Osteocyte (in vitro differentiated cells): ENCODE data around the gene LARP4B. TPM values are rescaled to one million over a fixed set of nuclear protein-coding genes. Genes with fewer than 3 reads are reported as not detected.

Source experiments
- DNase-seq: peaks from one replicate; pipeline ENCODE4 v3.0.0; 2021; ENCODE audit warnings: mixed read lengths; ENCODE audit not compliant: unreplicated experiment; ENCODE audit errors: extremely low spot score
- H3K27ac Mint-ChIP-seq: one replicate; pipeline ENCODE4 v1.8.0; 2021; ENCODE audit warnings: mild to moderate bottlenecking, mixed read lengths; ENCODE audit not compliant: unreplicated experiment
- H3K27me3 Mint-ChIP-seq: one replicate; pipeline ENCODE4 v1.8.0; 2021; ENCODE audit warnings: mixed read lengths; ENCODE audit not compliant: unreplicated experiment
- H3K36me3 Mint-ChIP-seq: one replicate; pipeline ENCODE4 v1.8.0; 2021; ENCODE audit warnings: mixed read lengths; ENCODE audit not compliant: unreplicated experiment
- H3K4me1 Mint-ChIP-seq: one replicate; pipeline ENCODE4 v1.8.0; 2021; ENCODE audit warnings: mixed read lengths; ENCODE audit not compliant: unreplicated experiment
- H3K4me3 Mint-ChIP-seq: one replicate; pipeline ENCODE4 v1.8.0; 2021; ENCODE audit warnings: mild to moderate bottlenecking, moderate library complexity, mixed read lengths; ENCODE audit not compliant: unreplicated experiment
- H3K9me3 Mint-ChIP-seq: one replicate; pipeline ENCODE4 v1.8.0; 2021; ENCODE audit warnings: mixed read lengths; ENCODE audit not compliant: unreplicated experiment
- CTCF ChIP-seq: fragments of 200-600 bp; sonication (generic); IDR thresholded peaks from 2 replicates; pipeline ENCODE4 v1.5.0; 2021; ENCODE audit warnings: antibody characterized with exemption, mild to moderate bottlenecking, moderate library complexity
- total RNA-seq: library from RNA; stranded (reverse); gene quantifications from 2 replicates; pipeline ENCODE4 v1.2.1, GENCODE V29; 2021

The LARP4B gene
- total RNA-seq, 1 donor from 2014 or later, result 79.6 TPM

- no peak for TF ChIP-seq CTCF
- DNase-seq, result no peak
- Mint-ChIP-seq H3K4me1 (peaks cover 6% of the 10 kb centered on the region), H3K9me3 (no peaks in the 10 kb centered on the region), H3K36me3 (no peaks in the 10 kb centered on the region), H3K27ac (no peak overlapping the region), H3K4me3 (no peak overlapping the region), H3K27me3 (no peaks in the 10 kb centered on the region)
These were observed 154.7 kb downstream of the LARP4B start for GRCh38 chr10:776772-777171.

DNA sequence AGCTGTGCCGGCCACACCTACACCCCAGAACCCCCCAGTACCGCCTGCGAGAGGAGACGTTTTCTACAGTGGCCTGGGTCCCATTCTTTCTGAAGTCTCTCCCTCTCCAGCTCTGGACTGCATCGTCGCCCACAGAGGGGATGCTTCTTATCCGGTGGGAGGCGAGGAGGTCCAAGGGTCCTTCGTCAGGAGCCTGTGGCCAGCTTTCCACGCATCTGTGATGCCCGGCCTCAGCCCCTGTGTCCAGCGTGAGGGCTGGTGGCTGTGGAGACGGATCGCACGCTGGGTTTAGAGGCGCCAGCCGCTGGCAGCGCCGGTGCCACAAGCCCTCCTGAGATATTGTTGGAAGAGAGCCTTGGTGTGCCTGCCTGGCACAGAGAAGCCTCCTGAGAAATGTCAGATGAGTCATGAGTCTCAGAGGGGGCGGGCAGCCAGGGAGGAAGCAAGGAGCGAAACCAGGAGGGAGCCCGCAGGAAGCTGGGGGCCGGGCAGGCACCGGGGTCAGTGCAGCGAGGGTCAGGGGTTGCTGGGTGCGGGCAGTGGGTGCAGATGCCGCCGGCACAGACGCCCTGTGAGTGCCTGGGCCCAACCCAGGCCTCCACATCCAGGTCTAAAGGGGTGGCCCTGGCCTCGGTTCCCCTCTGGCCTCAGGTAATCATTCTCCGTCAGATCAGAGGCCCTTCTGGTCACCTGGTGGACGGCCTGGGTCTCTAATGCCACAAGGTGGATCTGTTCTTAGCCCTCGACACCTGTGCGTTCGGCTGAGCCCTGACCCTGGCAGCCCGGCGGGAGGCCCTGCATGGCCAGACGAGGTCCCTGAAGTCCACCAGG is 156.0 kb downstream of the LARP4B start:
- DNase-seq, result no peak

GRCh38 chr10:774661-775244 is 156.8 kb downstream of the LARP4B start:
- TF ChIP-seq CTCF, result no peak
- Mint-ChIP-seq H3K4me3 (no peak overlapping the region), H3K27ac (no peak overlapping the region), H3K36me3 (no peaks in the 10 kb centered on the region), H3K4me1 (peaks cover 6% of the 10 kb centered on the region), H3K9me3 (no peaks in the 10 kb centered on the region), H3K27me3 (no peaks in the 10 kb centered on the region)
- no peak for DNase-seq

More for the DNA sequence above, 156.0 kb downstream of the LARP4B start:
- Mint-ChIP-seq H3K27me3 (no peaks in the 10 kb centered on the region), H3K36me3 (no peaks in the 10 kb centered on the region), H3K9me3 (no peaks in the 10 kb centered on the region), H3K27ac (no peak overlapping the region), H3K4me3 (no peak overlapping the region), H3K4me1 (peaks cover 6% of the 10 kb centered on the region)
- TF ChIP-seq CTCF, result no peak

DNA sequence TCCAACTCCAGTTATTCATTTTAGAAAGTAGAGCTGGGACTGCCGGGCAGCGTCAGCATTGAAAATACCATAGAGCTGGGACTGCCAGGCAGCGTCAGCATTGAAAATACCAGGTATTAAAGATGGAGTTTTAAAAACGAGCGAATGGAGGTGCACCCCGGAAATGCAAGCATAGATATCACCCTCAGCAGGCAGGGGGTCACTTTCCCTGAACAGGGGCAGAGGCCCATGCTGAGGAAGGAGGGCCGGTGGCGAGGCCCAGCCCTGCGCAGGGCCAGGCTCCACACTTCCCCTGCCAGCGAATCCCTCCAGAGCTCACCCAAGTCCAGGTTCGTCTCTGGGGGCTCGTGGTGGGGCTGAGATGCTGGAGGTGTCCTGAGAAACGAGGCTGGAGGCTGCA is 157.3 kb downstream of the LARP4B start:
- H3K4me3 Mint-ChIP-seq, result no peak overlapping the region
- TF ChIP-seq CTCF, result no peak
- no peaks in the 10 kb centered on the region for H3K36me3 Mint-ChIP-seq
- no peak for DNase-seq
- H3K27me3 Mint-ChIP-seq, result no peaks in the 10 kb centered on the region
- H3K27ac Mint-ChIP-seq, result no peak overlapping the region
- no peaks in the 10 kb centered on the region for H3K9me3 Mint-ChIP-seq
- H3K4me1 Mint-ChIP-seq, result peaks cover 6% of the 10 kb centered on the region

- no peak for DNase-seq
- Mint-ChIP-seq H3K9me3 (no peaks in the 10 kb centered on the region), H3K27ac (no peak overlapping the region), H3K4me3 (no peak overlapping the region), H3K27me3 (no peaks in the 10 kb centered on the region), H3K36me3 (no peaks in the 10 kb centered on the region), H3K4me1 (peaks cover 6% of the 10 kb centered on the region)
- TF ChIP-seq CTCF, result no peak
These were observed 157.8 kb downstream of the LARP4B start for GRCh38 chr10:773562-774161.
